ENCODE data around the gene SULT2B1.

DNA sequence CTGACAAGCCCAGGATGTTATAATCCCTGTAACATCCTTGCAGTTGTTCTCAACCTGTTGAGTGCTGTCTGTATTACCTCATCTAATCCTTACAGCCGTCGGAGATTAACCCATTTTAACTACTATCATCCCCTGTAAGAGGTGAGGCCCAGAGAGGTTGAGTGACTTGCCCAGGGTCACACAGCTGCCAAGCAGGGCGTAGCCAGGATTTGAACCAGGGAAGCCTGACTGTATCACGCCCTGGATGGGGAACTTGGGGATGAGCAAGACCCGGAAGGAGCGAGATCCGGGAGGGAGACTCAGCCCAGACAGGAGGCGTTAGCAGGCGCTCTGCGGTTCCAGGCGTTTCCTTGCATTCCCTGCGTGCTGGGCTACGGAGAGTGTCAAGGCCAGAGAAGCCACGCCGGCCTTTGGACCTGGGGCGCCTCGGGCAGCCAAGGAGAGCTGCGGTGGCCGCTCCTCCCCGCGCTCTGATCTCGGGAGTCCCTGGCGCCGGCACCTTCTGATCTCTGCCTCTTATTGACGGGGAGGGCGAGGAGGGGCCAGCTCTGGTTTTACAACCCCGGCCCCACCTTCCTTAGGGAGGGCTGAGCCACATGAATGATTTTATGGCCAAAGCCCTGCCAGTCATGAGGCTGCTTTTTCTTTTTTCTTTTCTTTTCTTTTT, 6.2 kb downstream of the SULT2B1 start:
- TF ChIP-seq, protein P1, sequence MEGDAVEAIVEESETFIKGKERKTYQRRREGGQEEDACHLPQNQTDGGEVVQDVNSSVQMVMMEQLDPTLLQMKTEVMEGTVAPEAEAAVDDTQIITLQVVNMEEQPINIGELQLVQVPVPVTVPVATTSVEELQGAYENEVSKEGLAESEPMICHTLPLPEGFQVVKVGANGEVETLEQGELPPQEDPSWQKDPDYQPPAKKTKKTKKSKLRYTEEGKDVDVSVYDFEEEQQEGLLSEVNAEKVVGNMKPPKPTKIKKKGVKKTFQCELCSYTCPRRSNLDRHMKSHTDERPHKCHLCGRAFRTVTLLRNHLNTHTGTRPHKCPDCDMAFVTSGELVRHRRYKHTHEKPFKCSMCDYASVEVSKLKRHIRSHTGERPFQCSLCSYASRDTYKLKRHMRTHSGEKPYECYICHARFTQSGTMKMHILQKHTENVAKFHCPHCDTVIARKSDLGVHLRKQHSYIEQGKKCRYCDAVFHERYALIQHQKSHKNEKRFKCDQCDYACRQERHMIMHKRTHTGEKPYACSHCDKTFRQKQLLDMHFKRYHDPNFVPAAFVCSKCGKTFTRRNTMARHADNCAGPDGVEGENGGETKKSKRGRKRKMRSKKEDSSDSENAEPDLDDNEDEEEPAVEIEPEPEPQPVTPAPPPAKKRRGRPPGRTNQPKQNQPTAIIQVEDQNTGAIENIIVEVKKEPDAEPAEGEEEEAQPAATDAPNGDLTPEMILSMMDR (IDR thresholded peaks at IDR 0.05): no peak
- TF ChIP-seq ZFX (IDR thresholded peaks at IDR 0.05; ENCODE audit: borderline replicate concordance): no peak

All from 22Rv1 (cell line).